GM23338 (cell line): ENCODE measurements around the gene PMAIP1.

Experiments
- CREB1 ChIP-seq: fragments of 250-450 bp; sonication (Bioruptor Pico); IDR thresholded peaks from 2 replicates; pipeline ENCODE4 v1.5.0; 2020; ENCODE audit warnings: low read depth, mild to moderate bottlenecking, moderate library complexity
- CTCF ChIP-seq, 2 experiments: fragments of 200-600 bp in 1 of 2; sonication (generic) in 1 of 2; conservative IDR thresholded peaks; 2 replicates each; pipeline versions ENCODE4 v1.5.1 to v1.6.1; 2016 to 2017; ENCODE audit warnings: antibody characterized with exemption in 2 of 2, low read depth in 2 of 2, mild to moderate bottlenecking in 2 of 2, moderate library complexity in 1 of 2
- ETS1 ChIP-seq: IDR thresholded peaks from 2 replicates; pipeline ENCODE4 v1.6.1; 2016; ENCODE audit warnings: antibody characterized with exemption
- EZH2 ChIP-seq: fragments of 200-600 bp; sonication (generic); IDR thresholded peaks from one replicate; pipeline ENCODE4 v1.8.0; 2017; ENCODE audit warnings: antibody characterized with exemption, mild to moderate bottlenecking, low read depth; ENCODE audit not compliant: unreplicated experiment
- EZH2phosphoT487 ChIP-seq: fragments of 200-600 bp; sonication (generic); IDR thresholded peaks from one replicate; pipeline ENCODE4 v1.8.1; 2018; ENCODE audit warnings: antibody characterized with exemption; ENCODE audit not compliant: unreplicated experiment
- JUNB ChIP-seq: IDR thresholded peaks from one replicate; pipeline ENCODE4 v1.6.1; 2016; ENCODE audit warnings: antibody characterized with exemption; ENCODE audit not compliant: unreplicated experiment
- POLR2AphosphoS5 ChIP-seq: IDR thresholded peaks from 2 replicates; pipeline ENCODE4 v1.6.1; 2016; ENCODE audit warnings: antibody characterized with exemption, low read depth
- REST ChIP-seq: IDR thresholded peaks from one replicate; pipeline ENCODE4 v1.6.1; 2018; ENCODE audit warnings: antibody characterized with exemption; ENCODE audit not compliant: unreplicated experiment
- STAT1 ChIP-seq: IDR thresholded peaks from one replicate; pipeline ENCODE4 v1.6.1; 2016; ENCODE audit warnings: antibody characterized with exemption; ENCODE audit not compliant: unreplicated experiment
- ZNF114 ChIP-seq: fragments of 250-450 bp; sonication (Bioruptor Pico); IDR thresholded peaks from 2 replicates; pipeline ENCODE4 v1.5.0; 2020; ENCODE audit warnings: mild to moderate bottlenecking, moderate library complexity
- ZNF331 ChIP-seq: fragments of 250-450 bp; sonication (Bioruptor Pico); IDR thresholded peaks from 2 replicates; pipeline ENCODE4 v1.5.0; 2020; ENCODE audit warnings: low read depth, mild to moderate bottlenecking, moderate library complexity

GRCh38 chr18:59861009-59861408 is 38.8 kb upstream of the PMAIP1 start:
- no peak for TF ChIP-seq JUNB
- TF ChIP-seq CTCF (conservative IDR thresholded peaks at IDR 0.05; ENCODE audit: low read depth in 2 of 2) = no peak
- no peak for TF ChIP-seq POLR2AphosphoS5
- no peak for TF ChIP-seq ZNF331 (CRISPR knock-in tag)
- TF ChIP-seq EZH2 = no peak
- TF ChIP-seq REST = no peak
- no peak for TF ChIP-seq CREB1
- TF ChIP-seq EZH2phosphoT487 = no peak
- no peak for TF ChIP-seq STAT1
- no peak for TF ChIP-seq ZNF114 (CRISPR knock-in tag)
- no peak for TF ChIP-seq ETS1
